Hepatocyte (in vitro differentiated cells): ENCODE data around the gene ALOXE3. TPM values are rescaled to one million over a fixed set of nuclear protein-coding genes. Genes with fewer than 3 reads are reported as not detected.
"Not testable (repeated sequence)": the region's sequence is repeated elsewhere in the genome, so short reads cannot be mapped to it uniquely, and the experiment has no call there.

ENCODE experiments used
- DNase-seq: peaks from one replicate; pipeline ENCODE4 v3.0.0-alpha.2; 2016; ENCODE audit warnings: low spot score
- H2AFZ ChIP-seq: fragments of 200-600 bp; sonication (generic); 2 replicates; pipeline ENCODE4 v1.6.0; 2016; ENCODE audit warnings: antibody characterized with exemption, mild to moderate bottlenecking
- H3K27ac ChIP-seq: fragments of 200-600 bp; sonication (generic); 2 replicates; pipeline ENCODE4 v1.5.1; 2016; ENCODE audit warnings: mild to moderate bottlenecking
- H3K27me3 ChIP-seq: fragments of 200-600 bp; sonication (generic); 2 replicates; pipeline ENCODE4 v1.6.1; 2016
- H3K36me3 ChIP-seq: fragments of 200-600 bp; sonication (generic); replicated peaks from 2 replicates; pipeline ENCODE4 v1.5.1; 2016; ENCODE audit warnings: low read depth; ENCODE audit not compliant: insufficient read depth
- H3K4me1 ChIP-seq: fragments of 200-600 bp; sonication (generic); 2 replicates; pipeline ENCODE4 v1.5.1; 2016; ENCODE audit warnings: mild to moderate bottlenecking, moderate library complexity; ENCODE audit not compliant: insufficient read depth
- H3K4me2 ChIP-seq: fragments of 200-600 bp; sonication (generic); 2 replicates; pipeline ENCODE4 v1.6.0; 2016
- H3K4me3 ChIP-seq: fragments of 200-600 bp; sonication (generic); 2 replicates; pipeline ENCODE4 v1.5.1; 2016; ENCODE audit warnings: mild to moderate bottlenecking
- H3K79me2 ChIP-seq: fragments of 200-600 bp; sonication (generic); 2 replicates; pipeline ENCODE4 v1.6.0; 2017; ENCODE audit warnings: mild to moderate bottlenecking
- H3K9me2 ChIP-seq: fragments of 200-600 bp; sonication (generic); replicated peaks from 2 replicates; pipeline ENCODE4 v1.6.0; 2017; ENCODE audit warnings: mild to moderate bottlenecking; ENCODE audit not compliant: insufficient read depth
- H3K9me3 ChIP-seq: fragments of 200-600 bp; sonication (generic); 2 replicates; pipeline ENCODE4 v1.5.1; 2016; ENCODE audit warnings: low read depth, mild to moderate bottlenecking
- H4K20me1 ChIP-seq: fragments of 200-600 bp; sonication (generic); 2 replicates; pipeline ENCODE4 v1.6.0; 2016; ENCODE audit warnings: mild to moderate bottlenecking; ENCODE audit not compliant: insufficient read depth, poor library complexity, severe bottlenecking
- EZH2 ChIP-seq: fragments of 200-600 bp; sonication (generic); IDR thresholded peaks from 2 replicates; pipeline ENCODE4 v1.6.1; 2016; ENCODE audit warnings: antibody characterized with exemption, mild to moderate bottlenecking, borderline replicate concordance
- EZH2phosphoT487 ChIP-seq: fragments of 200-600 bp; sonication (generic); IDR thresholded peaks from one replicate; pipeline ENCODE4 v1.6.1; 2018; ENCODE audit warnings: antibody characterized with exemption, mild to moderate bottlenecking, low read depth, moderate library complexity; ENCODE audit not compliant: unreplicated experiment, severe bottlenecking
- WGBS: methylation state at CpG from one replicate; pipeline ENCODE4 v1.1.6; 2016; ENCODE audit warnings: low lambda C conversion rate; ENCODE audit errors: missing lambda C conversion rate; 5-methylcytosine and 5-hydroxymethylcytosine counted together
- polyA plus RNA-seq: library from polyadenylated mRNA; unstranded; fragments of >200 nt; fragmentation: Nextera tagmentation; extraction: Ambion mirVana; gene quantifications from 2 replicates; pipeline ENCODE4 v1.2.1, GENCODE V29; 2016
- total RNA-seq: library from RNA; depleted of rRNA; stranded (reverse); fragments of >200 nt; gene quantifications from 2 replicates; pipeline ENCODE4 v1.2.3, GENCODE V29; 2014
- TF ChIP-seq, protein P1 (sequence below): fragments of 200-600 bp; sonication (generic); IDR thresholded peaks from 2 replicates; pipeline ENCODE4 v1.5.1; 2016; ENCODE audit warnings: antibody characterized with exemption, mild to moderate bottlenecking; ENCODE audit not compliant: poor library complexity

ALOXE3 gene
- total and polyA plus RNA-seq, 2 experiments from 2014 or later = 0.77 to 1.5 TPM

DNA sequence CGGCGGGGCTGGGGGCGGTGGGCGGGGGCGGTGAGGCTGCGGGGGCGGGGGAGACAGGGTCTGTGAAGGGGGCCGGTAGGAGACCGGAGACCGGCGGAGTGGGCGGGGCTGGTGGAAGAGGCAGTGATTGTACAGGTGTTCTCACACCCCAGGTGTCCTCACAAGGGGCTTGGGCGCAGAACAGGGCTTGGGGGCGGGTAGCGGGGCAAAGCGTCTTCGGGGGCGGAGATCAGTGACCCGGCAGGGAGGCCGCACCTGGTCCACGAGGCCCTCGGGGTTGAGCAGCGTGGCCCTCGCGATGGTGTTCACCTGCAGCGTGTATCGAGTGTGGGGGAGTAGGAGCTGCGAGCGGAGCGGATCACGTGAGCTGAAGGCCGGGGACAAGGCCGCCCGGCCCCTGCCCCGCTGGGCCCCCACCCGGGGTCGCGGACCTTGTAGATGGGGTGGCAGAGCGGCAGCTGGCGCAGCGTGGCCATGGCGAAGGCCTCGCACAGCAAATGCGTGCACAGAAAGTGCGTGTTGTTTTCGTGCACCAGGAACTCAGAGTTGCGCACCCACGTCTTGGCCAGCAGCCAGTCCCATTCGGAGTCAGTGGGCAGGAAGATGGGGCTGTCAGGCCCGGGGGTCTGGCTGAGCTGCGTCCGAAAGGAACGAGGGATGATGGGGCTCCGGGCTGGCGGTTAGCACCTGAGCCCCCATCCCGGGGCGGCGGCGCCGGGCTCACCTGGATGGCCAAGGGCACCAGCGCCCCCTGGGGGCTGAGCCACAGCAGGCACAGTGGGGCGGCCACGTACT, 8.5 kb downstream of the ALOXE3 start:
- Histone ChIP-seq H3K4me3 (peak overlapping the region; percentile 15), H2AFZ (peak overlapping the region; percentile 16)

DNA sequence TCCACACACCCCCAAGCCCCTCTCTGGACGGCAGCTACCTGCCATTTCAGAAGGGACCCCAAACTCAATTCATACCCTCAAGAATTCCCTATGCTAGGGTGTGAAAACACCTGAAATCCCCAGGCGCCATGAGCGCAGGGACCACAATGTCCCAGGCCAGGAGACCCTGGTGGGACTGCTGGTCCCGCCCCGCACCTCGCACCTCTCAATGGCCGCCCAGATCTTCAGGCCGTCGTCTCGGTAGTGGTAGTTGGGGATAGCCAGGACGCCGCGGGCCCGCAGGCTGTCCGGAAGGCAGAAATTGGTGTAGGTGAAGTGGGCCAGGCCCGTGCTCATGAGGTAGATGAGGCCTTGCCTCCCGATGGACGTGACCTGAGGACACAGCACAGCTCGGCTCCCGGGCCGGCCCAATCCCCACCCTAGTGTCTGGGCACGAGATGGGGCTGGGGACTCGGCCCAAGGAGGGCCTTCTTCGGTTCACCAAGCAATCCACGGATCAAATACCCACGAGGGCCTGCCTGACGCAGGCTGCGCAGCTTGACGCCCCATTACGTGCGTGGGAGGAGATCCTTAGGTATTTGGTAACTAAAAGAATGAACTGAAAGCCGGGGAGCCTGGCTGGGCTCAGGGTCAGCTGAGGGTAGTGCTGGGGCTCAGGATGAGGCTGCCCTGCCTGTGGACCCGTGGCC, 9.2 kb downstream of the ALOXE3 start:
- no peaks in the 10 kb centered on the region for H3K9me2 ChIP-seq
- H3K36me3 ChIP-seq = no peaks in the 10 kb centered on the region
- no peak for DNase-seq
- no peak overlapping the region for H2AFZ ChIP-seq
- TF ChIP-seq, protein P1, sequence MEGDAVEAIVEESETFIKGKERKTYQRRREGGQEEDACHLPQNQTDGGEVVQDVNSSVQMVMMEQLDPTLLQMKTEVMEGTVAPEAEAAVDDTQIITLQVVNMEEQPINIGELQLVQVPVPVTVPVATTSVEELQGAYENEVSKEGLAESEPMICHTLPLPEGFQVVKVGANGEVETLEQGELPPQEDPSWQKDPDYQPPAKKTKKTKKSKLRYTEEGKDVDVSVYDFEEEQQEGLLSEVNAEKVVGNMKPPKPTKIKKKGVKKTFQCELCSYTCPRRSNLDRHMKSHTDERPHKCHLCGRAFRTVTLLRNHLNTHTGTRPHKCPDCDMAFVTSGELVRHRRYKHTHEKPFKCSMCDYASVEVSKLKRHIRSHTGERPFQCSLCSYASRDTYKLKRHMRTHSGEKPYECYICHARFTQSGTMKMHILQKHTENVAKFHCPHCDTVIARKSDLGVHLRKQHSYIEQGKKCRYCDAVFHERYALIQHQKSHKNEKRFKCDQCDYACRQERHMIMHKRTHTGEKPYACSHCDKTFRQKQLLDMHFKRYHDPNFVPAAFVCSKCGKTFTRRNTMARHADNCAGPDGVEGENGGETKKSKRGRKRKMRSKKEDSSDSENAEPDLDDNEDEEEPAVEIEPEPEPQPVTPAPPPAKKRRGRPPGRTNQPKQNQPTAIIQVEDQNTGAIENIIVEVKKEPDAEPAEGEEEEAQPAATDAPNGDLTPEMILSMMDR = no peak
- no peak for TF ChIP-seq EZH2
- WGBS = 89% methylated on average over 30 of the region's 33 CpGs
- peak overlapping the region; percentile 91 for H3K4me2 ChIP-seq
- no peaks in the 10 kb centered on the region for H3K79me2 ChIP-seq
- H3K4me3 ChIP-seq = no peak overlapping the region
- H3K9me3 ChIP-seq = no peaks in the 10 kb centered on the region
- H3K27ac ChIP-seq = no peak overlapping the region
- no peaks in the 10 kb centered on the region for H4K20me1 ChIP-seq
- peaks cover 20% of the 10 kb centered on the region for H3K27me3 ChIP-seq
- H3K4me1 ChIP-seq = peaks cover 8% of the 10 kb centered on the region

More for the DNA sequence above, 8.5 kb downstream of the ALOXE3 start:
- Histone ChIP-seq H3K9me2 (no peaks in the 10 kb centered on the region), H3K79me2 (no peaks in the 10 kb centered on the region), H3K4me1 (peaks cover 8% of the 10 kb centered on the region), H4K20me1 (no peaks in the 10 kb centered on the region), H3K36me3 (no peaks in the 10 kb centered on the region), H3K27ac (no peak overlapping the region), H3K27me3 (peaks cover 25% of the 10 kb centered on the region), H3K9me3 (no peaks in the 10 kb centered on the region), H3K4me2 (peak overlapping the region; percentile 91)
- TF ChIP-seq, protein P1 = peak; percentile 89
- no peak for TF ChIP-seq EZH2
- peak; percentile 90 for DNase-seq
- WGBS = 8% methylated on average over 38 of the region's 63 CpGs

DNA sequence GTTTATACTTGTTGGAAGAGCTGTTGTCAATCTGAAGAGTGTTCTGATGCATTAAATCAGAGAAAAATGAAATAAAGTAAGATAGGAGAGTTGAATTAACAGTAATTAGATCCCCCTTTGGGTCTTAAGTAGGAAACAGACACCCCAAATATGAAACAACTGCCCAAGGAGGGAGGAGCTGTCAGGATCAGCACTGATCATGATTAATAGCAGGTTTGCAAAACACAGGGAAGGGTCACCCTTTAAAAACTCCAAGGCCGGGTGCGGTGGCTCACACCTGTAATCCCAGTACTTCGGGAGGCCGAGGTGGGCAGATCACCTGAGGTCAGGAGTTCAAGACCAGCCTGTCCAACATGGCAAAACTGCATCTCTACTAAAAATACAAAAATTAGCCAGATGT, 11.3 kb downstream of the ALOXE3 start:
- H3K4me3 ChIP-seq, H3K4me1 ChIP-seq, H4K20me1 ChIP-seq, H3K9me2 ChIP-seq, H3K27ac ChIP-seq, H3K36me3 ChIP-seq, H3K9me3 ChIP-seq, H2AFZ ChIP-seq, H3K79me2 ChIP-seq, DNase-seq, H3K27me3 ChIP-seq, H3K4me2 ChIP-seq: not testable (repeated sequence)
- 89% methylated on average over 4 of the region's 4 CpGs for WGBS

DNA sequence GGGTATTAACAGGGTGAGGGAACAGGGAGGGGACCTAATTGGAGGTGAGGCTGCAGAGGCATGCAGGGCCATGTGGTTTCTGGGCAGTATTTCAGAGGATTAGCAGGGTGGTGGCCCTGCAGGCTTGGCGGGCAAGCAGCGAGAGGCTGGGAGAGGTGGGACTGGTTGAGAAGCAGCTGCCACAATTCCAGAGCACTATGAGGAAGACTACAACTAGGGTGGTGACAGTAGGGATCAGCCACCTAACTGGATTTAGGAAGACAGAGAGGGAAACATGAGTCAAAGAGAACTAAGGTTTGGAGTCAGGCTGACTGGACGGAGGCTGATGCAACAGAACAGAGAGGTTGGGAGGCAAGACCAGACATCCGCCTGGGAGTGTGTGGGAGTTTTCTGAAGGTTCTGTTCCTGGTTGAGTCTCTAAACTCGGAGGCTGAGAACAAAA, 12.3 kb downstream of the ALOXE3 start:
- no peaks in the 10 kb centered on the region for H3K79me2 ChIP-seq
- no peak for DNase-seq
- no peaks in the 10 kb centered on the region for H4K20me1 ChIP-seq
- TF ChIP-seq, protein P1 = no peak
- no peak for TF ChIP-seq EZH2
- no peak for TF ChIP-seq EZH2phosphoT487
- H3K9me3 ChIP-seq = no peaks in the 10 kb centered on the region
- WGBS = 74% methylated on average over 5 of the region's 5 CpGs
- H3K4me1 ChIP-seq = peaks cover 8% of the 10 kb centered on the region
- H3K9me2 ChIP-seq = no peaks in the 10 kb centered on the region
- no peak overlapping the region for H2AFZ ChIP-seq
- no peak overlapping the region for H3K4me2 ChIP-seq
- no peak overlapping the region for H3K27ac ChIP-seq
- H3K27me3 ChIP-seq = no peaks in the 10 kb centered on the region
- H3K4me3 ChIP-seq = no peak overlapping the region
- H3K36me3 ChIP-seq = no peaks in the 10 kb centered on the region
